ENCODE results near the gene KIAA0930.

GRCh38 chr22:45233386-45233785 is 7.3 kb downstream of the KIAA0930 start:
- TF ChIP-seq CTCF (conservative IDR thresholded peaks at IDR 0.05; ENCODE audit: low read depth in 2 of 2) = no peak
- no peak for TF ChIP-seq POLR2AphosphoS5 (IDR thresholded peaks at IDR 0.05; ENCODE audit: low read depth)
- TF ChIP-seq CREB1 (CRISPR knock-in tag; IDR thresholded peaks at IDR 0.05; ENCODE audit: low read depth) = no peak
- no peak for TF ChIP-seq STAT1 (IDR thresholded peaks at IDR 0.05; ENCODE audit: unreplicated experiment)
- TF ChIP-seq ZNF114 (CRISPR knock-in tag; IDR thresholded peaks at IDR 0.05) = no peak
- TF ChIP-seq EZH2 (IDR thresholded peaks at IDR 0.05; ENCODE audit: low read depth, unreplicated experiment) = no peak

Data from GM23338 (cell line).